HEK293 (cell line): ENCODE measurements around the gene LIPK.

Experiments used
- EGR2 ChIP-seq: fragments of 450-650 bp; formaldehyde crosslinking; IDR thresholded peaks from 2 replicates; pipeline ENCODE4 v1.5.1; 2016; ENCODE audit warnings: low read depth, missing biosample characterization, missing genetic modification characterization
- GLIS2 ChIP-seq: fragments of 450-650 bp; formaldehyde crosslinking; IDR thresholded peaks from 2 replicates; pipeline ENCODE4 v1.5.1; 2016; ENCODE audit warnings: missing biosample characterization, missing genetic modification characterization
- HIC1 ChIP-seq: fragments of 450-650 bp; formaldehyde crosslinking; IDR thresholded peaks from 2 replicates; pipeline ENCODE4 v1.5.1; 2016; ENCODE audit warnings: missing biosample characterization, missing genetic modification characterization
- HOXA7 ChIP-seq: sonication (generic); formaldehyde crosslinking; IDR thresholded peaks from 2 replicates; pipeline ENCODE4 v1.8.1; 2022; ENCODE audit warnings: missing genetic modification reagents, borderline replicate concordance
- HOXD13 ChIP-seq: sonication (generic); formaldehyde crosslinking; IDR thresholded peaks from 2 replicates; pipeline ENCODE4 v1.8.0; 2022; ENCODE audit warnings: missing genetic modification reagents, borderline replicate concordance
- IKZF3 ChIP-seq: fragments of 450-650 bp; IDR thresholded peaks from 2 replicates; pipeline ENCODE4 v1.5.0; 2018; ENCODE audit warnings: missing biosample characterization, mild to moderate bottlenecking, missing genetic modification characterization, moderate library complexity
- MEIS1 ChIP-seq: sonication (generic); formaldehyde crosslinking; IDR thresholded peaks from 2 replicates; pipeline ENCODE4 v1.8.1; 2022; ENCODE audit warnings: missing genetic modification reagents, mild to moderate bottlenecking, borderline replicate concordance
- PRDM1 ChIP-seq: fragments of 450-650 bp; formaldehyde crosslinking; IDR thresholded peaks from 2 replicates; pipeline ENCODE4; 2016; ENCODE audit warnings: missing biosample characterization, missing genetic modification characterization
- RBAK ChIP-seq: fragments of 450-650 bp; formaldehyde crosslinking; IDR thresholded peaks from 2 replicates; pipeline ENCODE4 v1.5.1; 2016; ENCODE audit warnings: missing biosample characterization, missing genetic modification characterization
- REPIN1 ChIP-seq: fragments of 450-650 bp; formaldehyde crosslinking; IDR thresholded peaks from 2 replicates; pipeline ENCODE4 v1.5.1; 2017; ENCODE audit warnings: missing biosample characterization, missing genetic modification characterization, low read depth
- SP2 ChIP-seq: fragments of 450-650 bp; formaldehyde crosslinking; IDR thresholded peaks from 2 replicates; pipeline ENCODE4 v1.5.1; 2016; ENCODE audit warnings: missing biosample characterization, missing genetic modification characterization
- TCF7L2 ChIP-seq: IDR thresholded peaks from 2 replicates; pipeline ENCODE4 v1.6.1; 2011; ENCODE audit warnings: low read depth, mild to moderate bottlenecking, inconsistent platforms, low read length, moderate library complexity, borderline replicate concordance
- ZFP37 ChIP-seq: fragments of 450-650 bp; formaldehyde crosslinking; IDR thresholded peaks from 2 replicates; pipeline ENCODE4 v1.5.1; 2016; ENCODE audit warnings: missing biosample characterization, missing genetic modification characterization
- ZNF10 ChIP-seq: fragments of 450-650 bp; formaldehyde crosslinking; IDR thresholded peaks from 2 replicates; pipeline ENCODE4 v1.5.1; 2017; ENCODE audit warnings: missing biosample characterization, missing genetic modification characterization
- ZNF112 ChIP-seq: fragments of 450-650 bp; formaldehyde crosslinking; IDR thresholded peaks from 2 replicates; pipeline ENCODE4 v1.5.0; 2017; ENCODE audit warnings: missing biosample characterization, missing genetic modification characterization
- ZNF146 ChIP-seq: fragments of 450-650 bp; formaldehyde crosslinking; IDR thresholded peaks from 2 replicates; pipeline ENCODE4 v1.5.1; 2016; ENCODE audit warnings: missing biosample characterization, missing genetic modification characterization
- ZNF16 ChIP-seq: fragments of 450-650 bp; formaldehyde crosslinking; IDR thresholded peaks from 2 replicates; pipeline ENCODE4 v1.5.1; 2016; ENCODE audit warnings: low read depth, missing biosample characterization, missing genetic modification characterization
- ZNF184 ChIP-seq: fragments of 450-650 bp; IDR thresholded peaks from 2 replicates; pipeline ENCODE4 v1.5.1; 2018; ENCODE audit warnings: missing biosample characterization, mild to moderate bottlenecking, missing genetic modification characterization
- ZNF2 ChIP-seq: fragments of 450-650 bp; formaldehyde crosslinking; IDR thresholded peaks from 2 replicates; pipeline ENCODE4 v1.5.1; 2016; ENCODE audit warnings: missing biosample characterization, missing genetic modification characterization
- ZNF248 ChIP-seq: fragments of 450-650 bp; formaldehyde crosslinking; IDR thresholded peaks from 2 replicates; pipeline ENCODE4 v1.5.1; 2017; ENCODE audit warnings: missing biosample characterization, missing genetic modification characterization
- ZNF366 ChIP-seq: fragments of 450-650 bp; formaldehyde crosslinking; conservative IDR thresholded peaks from 2 replicates; pipeline ENCODE4 v1.5.1; 2016; ENCODE audit warnings: missing biosample characterization, missing genetic modification characterization
- ZNF391 ChIP-seq: fragments of 450-650 bp; formaldehyde crosslinking; IDR thresholded peaks from 2 replicates; pipeline ENCODE4 v1.5.1; 2016; ENCODE audit warnings: low read depth, missing biosample characterization, missing genetic modification characterization, borderline replicate concordance
- ZNF398 ChIP-seq: fragments of 450-650 bp; formaldehyde crosslinking; IDR thresholded peaks from 2 replicates; pipeline ENCODE4 v1.5.1; 2017; ENCODE audit warnings: missing biosample characterization, missing genetic modification characterization
- ZNF416 ChIP-seq: fragments of 450-650 bp; formaldehyde crosslinking; IDR thresholded peaks from 2 replicates; pipeline ENCODE4 v1.5.1; 2016; ENCODE audit warnings: missing biosample characterization, missing genetic modification characterization
- ZNF426 ChIP-seq: fragments of 450-650 bp; formaldehyde crosslinking; IDR thresholded peaks from 2 replicates; pipeline ENCODE4 v1.5.1; 2017; ENCODE audit warnings: missing biosample characterization, missing genetic modification characterization, mild to moderate bottlenecking, inconsistent platforms, moderate library complexity
- ZNF555 ChIP-seq: fragments of 450-650 bp; formaldehyde crosslinking; conservative IDR thresholded peaks from 2 replicates; pipeline ENCODE4 v1.5.1; 2017; ENCODE audit warnings: missing biosample characterization, mild to moderate bottlenecking, missing genetic modification characterization, inconsistent platforms
- ZNF621 ChIP-seq: fragments of 450-650 bp; formaldehyde crosslinking; IDR thresholded peaks from 2 replicates; pipeline ENCODE4 v1.5.1; 2017; ENCODE audit warnings: missing biosample characterization, missing genetic modification characterization
- ZNF624 ChIP-seq: fragments of 450-650 bp; formaldehyde crosslinking; IDR thresholded peaks from 2 replicates; pipeline ENCODE4 v1.5.1; 2017; ENCODE audit warnings: missing biosample characterization, missing genetic modification characterization
- ZNF629 ChIP-seq: fragments of 450-650 bp; formaldehyde crosslinking; IDR thresholded peaks from 2 replicates; pipeline ENCODE4 v1.5.1; 2017; ENCODE audit warnings: missing biosample characterization, missing genetic modification characterization
- ZNF654 ChIP-seq: fragments of 450-650 bp; formaldehyde crosslinking; IDR thresholded peaks from 2 replicates; pipeline ENCODE4 v1.5.1; 2016; ENCODE audit warnings: low read depth, missing biosample characterization, missing genetic modification characterization
- ZNF670 ChIP-seq: fragments of 450-650 bp; formaldehyde crosslinking; IDR thresholded peaks from 2 replicates; pipeline ENCODE4 v1.5.1; 2016; ENCODE audit warnings: missing biosample characterization, missing genetic modification characterization, low read depth
- ZNF843 ChIP-seq: fragments of 450-650 bp; formaldehyde crosslinking; IDR thresholded peaks from 2 replicates; pipeline ENCODE4 v1.5.1; 2016; ENCODE audit warnings: missing biosample characterization, missing genetic modification characterization
- ZSCAN16 ChIP-seq: fragments of 450-650 bp; formaldehyde crosslinking; IDR thresholded peaks from 2 replicates; pipeline ENCODE4 v1.5.1; 2016; ENCODE audit warnings: missing biosample characterization, missing genetic modification characterization
- ZSCAN18 ChIP-seq: fragments of 450-650 bp; formaldehyde crosslinking; IDR thresholded peaks from 2 replicates; pipeline ENCODE4 v1.5.1; 2016; ENCODE audit warnings: missing biosample characterization, missing genetic modification characterization
- ZSCAN5A ChIP-seq: fragments of 450-650 bp; formaldehyde crosslinking; IDR thresholded peaks from 2 replicates; pipeline ENCODE4 v1.5.1; 2016; ENCODE audit warnings: missing biosample characterization, missing genetic modification characterization

LIPK gene

GRCh38 chr10:88707429-88708155, 1.5 kb downstream of the LIPK start (continued):
- no peak for TF ChIP-seq ZNF654
- no peak for TF ChIP-seq SP2 (tag by site-specific recombination)
- TF ChIP-seq HOXD13 (CRISPR knock-in tag) = no peak
- no peak for TF ChIP-seq HOXA7
- no peak for TF ChIP-seq ZNF624 (tag by site-specific recombination)
- no peak for TF ChIP-seq ZSCAN5A (tag by site-specific recombination)
- 0 out of 2 replicates have a peak, but pooled peaks have one; percentile 28 for TF ChIP-seq ZNF366 (tag by site-specific recombination)
- TF ChIP-seq REPIN1 (tag by site-specific recombination) = no peak
- no peak for TF ChIP-seq GLIS2 (tag by site-specific recombination)
- peak; percentile 40; the same call in 1 of the 2 replicates for TF ChIP-seq ZNF843
- no peak for TF ChIP-seq ZSCAN16 (tag by site-specific recombination)
- TF ChIP-seq ZNF621 (tag by site-specific recombination) = no peak
- 0 out of 2 replicates have a peak, but pooled peaks have one; percentile 18 for TF ChIP-seq HIC1
- TF ChIP-seq ZNF670 (tag by site-specific recombination) = no peak
- TF ChIP-seq ZNF146 = no peak
- no peak for TF ChIP-seq PRDM1 (tag by site-specific recombination)
- TF ChIP-seq ZNF16 (tag by site-specific recombination) = no peak
- no peak for TF ChIP-seq ZNF416
- TF ChIP-seq TCF7L2 = no peak
- no peak for TF ChIP-seq ZFP37 (tag by site-specific recombination)
- TF ChIP-seq MEIS1 (CRISPR knock-in tag) = no peak
- no peak for TF ChIP-seq ZNF10 (tag by site-specific recombination)
- TF ChIP-seq ZNF184 = no peak
- no peak for TF ChIP-seq ZNF248 (tag by site-specific recombination)
- 0 out of 2 replicates have a peak, but pooled peaks have one; percentile 10 for TF ChIP-seq ZNF398
- TF ChIP-seq ZNF391 (tag by site-specific recombination) = no peak
- no peak for TF ChIP-seq ZNF555
- no peak for TF ChIP-seq ZNF112 (tag by site-specific recombination)
- no peak for TF ChIP-seq ZSCAN18
- TF ChIP-seq ZNF629 = 0 out of 2 replicates have a peak, but pooled peaks have one; percentile 24
- TF ChIP-seq IKZF3 (tag by site-specific recombination) = no peak
- TF ChIP-seq RBAK (tag by site-specific recombination) = no peak
- TF ChIP-seq EGR2 = peak; percentile 15; the same call in 1 of the 2 replicates
- TF ChIP-seq ZNF426 (tag by site-specific recombination) = no peak
- TF ChIP-seq ZNF2 = no peak
